Esophagus muscularis mucosa (tissue), 4 donors: ENCODE results near the gene BIK. TPM values are rescaled to one million over a fixed set of nuclear protein-coding genes. Genes with fewer than 3 reads are reported as not detected.

ENCODE experiments used
- DNase-seq: peaks from one replicate; pipeline ENCODE4 v3.0.0-alpha.2; 2017; ENCODE audit errors: extremely low spot score
- H3K27ac ChIP-seq, 4 donors: fragments of 200-600 bp; sonication (generic); replicated peaks in 1 of 4; 1 replicate in 3 of 4; 2 replicates in 1 of 4; pipeline ENCODE4 v1.5.1; 2016 to 2019; ENCODE audit warnings: mild to moderate bottlenecking in 1 of 4
- H3K27me3 ChIP-seq, 4 donors: fragments of 200-600 bp; sonication (generic); one replicate each; pipeline versions ENCODE4 v1.5.1 to v1.6.0; 2016 to 2019
- H3K36me3 ChIP-seq, 4 donors: fragments of 200-600 bp; sonication (generic); one replicate each; pipeline ENCODE4 v1.5.1; 2016 to 2019
- H3K4me1 ChIP-seq, 4 donors: fragments of 200-600 bp; sonication (generic); one replicate each; pipeline ENCODE4 v1.5.1; 2016 to 2019
- H3K4me3 ChIP-seq, 4 donors: fragments of 200-600 bp; sonication (generic); 1 replicate in 2 of 4; 2 replicates in 2 of 4; pipeline ENCODE4 v1.5.1; 2016 to 2019; ENCODE audit warnings: mild to moderate bottlenecking in 4 of 4, moderate library complexity in 1 of 4
- H3K9me3 ChIP-seq, 4 donors: fragments of 200-600 bp; sonication (generic); 1 replicate in 3 of 4; 2 replicates in 1 of 4; pipeline ENCODE4 v1.5.1; 2016 to 2019
- CTCF ChIP-seq, 3 experiments: fragments of 200-600 bp in 2 of 3; fragments of 450-650 bp in 1 of 3; sonication (generic) in 2 of 3; IDR thresholded peaks; one replicate each; pipeline ENCODE4 v1.5.1; 2017 to 2019; ENCODE audit warnings: antibody characterized with exemption in 3 of 3, mild to moderate bottlenecking in 2 of 3, moderate library complexity in 1 of 3
- EP300 ChIP-seq: sonication (generic); formaldehyde crosslinking; IDR thresholded peaks from one replicate; pipeline ENCODE4 v1.6.1; 2017; ENCODE audit warnings: antibody characterized with exemption
- POLR2A ChIP-seq: fragments of 450-650 bp; IDR thresholded peaks from one replicate; pipeline ENCODE4 v1.6.1; 2017; ENCODE audit warnings: antibody characterized with exemption, moderate library complexity, mild to moderate bottlenecking, low read depth
- POLR2AphosphoS5 ChIP-seq, 2 donors: sonication (generic); formaldehyde crosslinking; IDR thresholded peaks; one replicate each; pipeline ENCODE4 v1.6.1; 2017; ENCODE audit warnings: antibody characterized with exemption in 2 of 2
- WGBS: methylation state at CpG from one replicate; pipeline ENCODE4 v1.1.5; 2018; 5-methylcytosine and 5-hydroxymethylcytosine counted together
- intact Hi-C: fragments of 100-400 bp; cut with DNase I; formaldehyde crosslinking; loops from one replicate; pipeline ENCODE4 v1.15.1; 2023
- total RNA-seq, 4 donors: library from RNA; depleted of rRNA; stranded (reverse); fragments of >200 nt; gene quantifications; one replicate each; pipeline versions ENCODE4 v1.1.0 to v1.2.1, GENCODE V29; 2016

Gene BIK
- total RNA-seq, 4 donors from 2014 or later = 0.32 TPM; not detected in 3

- no peaks in the 10 kb centered on the region for H3K27me3 ChIP-seq
- intact Hi-C loops = no loop called here
- no peak for TF ChIP-seq POLR2AphosphoS5 (IDR thresholded peaks at IDR 0.05)
- no peak for TF ChIP-seq EP300
- no peak for TF ChIP-seq POLR2A
- TF ChIP-seq CTCF (IDR thresholded peaks at IDR 0.05) = no peak
- H3K4me3 ChIP-seq = no peak overlapping the region
- no peak for DNase-seq
- 94% methylated on average over 12 of the region's 12 CpGs for WGBS
- H3K27ac ChIP-seq = no peak overlapping the region
- H3K36me3 ChIP-seq = peaks cover 0 to 15% (median 10%) of the 10 kb centered on the region in 4 donors
- H3K9me3 ChIP-seq = no peaks in the 10 kb centered on the region
- no peaks in the 10 kb centered on the region for H3K4me1 ChIP-seq
Measured at GRCh38 chr22:43078522-43078921, 32.0 kb upstream of the BIK start.

- Histone ChIP-seq H3K27me3 (no peaks in the 10 kb centered on the region), H3K27ac (no peak overlapping the region), H3K4me3 (no peak overlapping the region), H3K9me3 (no peaks in the 10 kb centered on the region), H3K36me3 (peaks cover 0 to 13% (median 8%) of the 10 kb centered on the region in 4 donors), H3K4me1 (no peaks in the 10 kb centered on the region)
- no peak for TF ChIP-seq POLR2AphosphoS5 (IDR thresholded peaks at IDR 0.05)
- TF ChIP-seq CTCF (IDR thresholded peaks at IDR 0.05) = no peak
- TF ChIP-seq EP300 = no peak
- no peak for TF ChIP-seq POLR2A
- intact Hi-C loops = no loop called here
- WGBS = 92% methylated on average over 14 of the region's 14 CpGs
- no peak for DNase-seq
Measured at GRCh38 chr22:43079742-43080141, 30.8 kb upstream of the BIK start.

- 86% methylated on average over 2 of the region's 2 CpGs for WGBS
- intact Hi-C loops = no loop called here
- Histone ChIP-seq H3K9me3 (no peaks in the 10 kb centered on the region), H3K4me1 (no peaks in the 10 kb centered on the region), H3K36me3 (peaks cover 0 to 6% (median 2%) of the 10 kb centered on the region in 4 donors), H3K4me3 (no peak overlapping the region), H3K27me3 (no peaks in the 10 kb centered on the region), H3K27ac (no peak overlapping the region)
- no peak for DNase-seq
- TF ChIP-seq POLR2A (no peak), POLR2AphosphoS5 (IDR thresholded peaks at IDR 0.05) (no peak), CTCF (IDR thresholded peaks at IDR 0.05) (no peak), EP300 (no peak)
Measured at GRCh38 chr22:43080616-43081015, 29.9 kb upstream of the BIK start.

GRCh38 chr22:43081968-43082367, 28.6 kb upstream of the BIK start:
- intact Hi-C loops = no loop called here
- H3K9me3 ChIP-seq = no peaks in the 10 kb centered on the region
- TF ChIP-seq CTCF (IDR thresholded peaks at IDR 0.05) = no peak
- no peaks in the 10 kb centered on the region for H3K27me3 ChIP-seq
- no peaks in the 10 kb centered on the region for H3K4me1 ChIP-seq
- no peak overlapping the region for H3K4me3 ChIP-seq
- H3K27ac ChIP-seq = no peak overlapping the region
- WGBS = 97% methylated on average over 4 of the region's 4 CpGs
- peaks cover 0 to 9% (median 2%) of the 10 kb centered on the region in 4 donors for H3K36me3 ChIP-seq
- no peak for DNase-seq
